HepG2 (cell line): ENCODE measurements around the gene TWNK. TPM values are rescaled to one million over a fixed set of nuclear protein-coding genes. Genes with fewer than 3 reads are reported as not detected.

Experiments
- CREB1 ChIP-seq, 2 experiments: fragments of 450-650 bp in 1 of 2; IDR thresholded peaks; 2 replicates each; pipeline ENCODE4 v1.6.1; 2016 to 2017; ENCODE audit warnings: control low read depth in 1 of 2, mild to moderate bottlenecking in 1 of 2, missing compliant biosample characterization in 1 of 2, missing genetic modification characterization in 1 of 2
- GATA4 ChIP-seq: sonication (generic); IDR thresholded peaks from 2 replicates; pipeline ENCODE4 v1.6.1; 2016; ENCODE audit warnings: antibody characterized with exemption, low read depth, borderline replicate concordance
- HNRNPH1 ChIP-seq: fragments of 200-400 bp; formaldehyde crosslinking; optimal IDR thresholded peaks from 2 replicates; pipeline ENCODE3; 2017; ENCODE audit warnings: mild to moderate bottlenecking, low read depth, low read length
- NONO ChIP-seq, 2 experiments: fragments of 450-650 bp in 1 of 2; sonication (generic) in 1 of 2; formaldehyde crosslinking in 1 of 2; IDR thresholded peaks in 1 of 2; conservative IDR thresholded peaks in 1 of 2; 2 replicates each; pipeline versions ENCODE4 v1.6.1 to v1.8.0; 2017 to 2022; ENCODE audit warnings: mild to moderate bottlenecking in 1 of 2, missing genetic modification reagents in 1 of 2, moderate library complexity in 1 of 2
- RFXAP ChIP-seq: sonication (generic); formaldehyde crosslinking; IDR thresholded peaks from 2 replicates; pipeline ENCODE4 v1.4.0; 2020; ENCODE audit warnings: missing genetic modification reagents, borderline replicate concordance
- SCMH1 ChIP-seq: sonication (generic); formaldehyde crosslinking; IDR thresholded peaks from 2 replicates; pipeline ENCODE4 v1.9.0; 2021; ENCODE audit warnings: missing genetic modification reagents, mild to moderate bottlenecking, borderline replicate concordance
- SKI ChIP-seq: fragments of 450-650 bp; IDR thresholded peaks from one replicate; pipeline ENCODE4 v1.6.1; 2018; ENCODE audit warnings: mild to moderate bottlenecking; ENCODE audit not compliant: partially characterized antibody
- SRY ChIP-seq: sonication (generic); formaldehyde crosslinking; IDR thresholded peaks from 2 replicates; pipeline ENCODE4 v1.8.0; 2022; ENCODE audit warnings: mild to moderate bottlenecking, missing genetic modification reagents
- ZEB1 ChIP-seq: IDR thresholded peaks from 2 replicates; pipeline ENCODE4 v1.6.1; 2012; ENCODE audit warnings: mild to moderate bottlenecking, low read depth, inconsistent platforms; ENCODE audit not compliant: insufficient replicate concordance
- ZNF225 ChIP-seq: sonication (generic); formaldehyde crosslinking; IDR thresholded peaks from 2 replicates; pipeline ENCODE4 v1.4.0; 2020; ENCODE audit warnings: mild to moderate bottlenecking, missing genetic modification reagents
- ZNF331 ChIP-seq: sonication (generic); formaldehyde crosslinking; IDR thresholded peaks from 2 replicates; pipeline ENCODE4 v1.4.0; 2020; ENCODE audit warnings: missing genetic modification reagents
- ZNF850 ChIP-seq: sonication (generic); formaldehyde crosslinking; conservative IDR thresholded peaks from 2 replicates; pipeline ENCODE4 v1.9.0; 2021; ENCODE audit warnings: mild to moderate bottlenecking, missing genetic modification reagents
- ZSCAN12 ChIP-seq: sonication (generic); formaldehyde crosslinking; IDR thresholded peaks from 2 replicates; pipeline ENCODE4 v1.9.0; 2021; ENCODE audit warnings: mild to moderate bottlenecking, missing genetic modification reagents
- polyA plus RNA-seq, 8 experiments: library from polyadenylated mRNA; depleted of rRNA in 3 of 8; stranded (reverse) in 7 of 8; unstranded in 1 of 8; fragments of >200 nt; fragmentation: Illumina TruSeq in 4 of 8; extraction: Trizol in 4 of 8; gene quantifications; 2 replicates each; pipeline versions ENCODE4 v1.2.1 to v1.2.3, GENCODE V29; 2011 to 2016; ENCODE audit warnings: low read depth in 4 of 8, missing spikeins in 1 of 8, mixed read lengths in 1 of 8; ENCODE audit not compliant: insufficient read depth in 1 of 8
- total RNA-seq, 5 experiments: library from RNA; depleted of rRNA; stranded (reverse); fragments of >200 nt; fragmentation: Illumina TruSeq; extraction: Trizol; gene quantifications; 2 replicates each; pipeline ENCODE4 v1.2.3, GENCODE V29; 2016; ENCODE audit warnings: low read depth in 1 of 5
- TF ChIP-seq, protein P1 (sequence below), 2 experiments: sonication (generic) in 1 of 2; formaldehyde crosslinking in 1 of 2; IDR thresholded peaks; 2 replicates each; pipeline versions ENCODE4 v1.4.0 to v1.6.1; 2016 to 2020; ENCODE audit warnings: borderline replicate concordance in 1 of 2, low read depth in 1 of 2, mild to moderate bottlenecking in 1 of 2, missing genetic modification reagents in 1 of 2
- TF ChIP-seq, protein P2 (sequence below): sonication (generic); formaldehyde crosslinking; IDR thresholded peaks from 2 replicates; pipeline ENCODE4 v1.4.0; 2020; ENCODE audit warnings: missing genetic modification reagents
- TF ChIP-seq, protein P3 (sequence below): sonication (generic); formaldehyde crosslinking; IDR thresholded peaks from 2 replicates; pipeline ENCODE4 v1.4.0; 2020; ENCODE audit warnings: missing genetic modification reagents, mild to moderate bottlenecking, borderline replicate concordance
- TF ChIP-seq, protein P4 (sequence below): sonication (generic); formaldehyde crosslinking; IDR thresholded peaks from 2 replicates; pipeline ENCODE4 v1.8.1; 2023; ENCODE audit warnings: missing genetic modification reagents, inconsistent platforms, borderline replicate concordance

The TWNK gene
- total and polyA plus RNA-seq, 2 of the 13 experiments (the other 11 are each of a cell fraction or from before 2014, with no cell fraction given) = 10.7 to 16.5 TPM

DNA sequence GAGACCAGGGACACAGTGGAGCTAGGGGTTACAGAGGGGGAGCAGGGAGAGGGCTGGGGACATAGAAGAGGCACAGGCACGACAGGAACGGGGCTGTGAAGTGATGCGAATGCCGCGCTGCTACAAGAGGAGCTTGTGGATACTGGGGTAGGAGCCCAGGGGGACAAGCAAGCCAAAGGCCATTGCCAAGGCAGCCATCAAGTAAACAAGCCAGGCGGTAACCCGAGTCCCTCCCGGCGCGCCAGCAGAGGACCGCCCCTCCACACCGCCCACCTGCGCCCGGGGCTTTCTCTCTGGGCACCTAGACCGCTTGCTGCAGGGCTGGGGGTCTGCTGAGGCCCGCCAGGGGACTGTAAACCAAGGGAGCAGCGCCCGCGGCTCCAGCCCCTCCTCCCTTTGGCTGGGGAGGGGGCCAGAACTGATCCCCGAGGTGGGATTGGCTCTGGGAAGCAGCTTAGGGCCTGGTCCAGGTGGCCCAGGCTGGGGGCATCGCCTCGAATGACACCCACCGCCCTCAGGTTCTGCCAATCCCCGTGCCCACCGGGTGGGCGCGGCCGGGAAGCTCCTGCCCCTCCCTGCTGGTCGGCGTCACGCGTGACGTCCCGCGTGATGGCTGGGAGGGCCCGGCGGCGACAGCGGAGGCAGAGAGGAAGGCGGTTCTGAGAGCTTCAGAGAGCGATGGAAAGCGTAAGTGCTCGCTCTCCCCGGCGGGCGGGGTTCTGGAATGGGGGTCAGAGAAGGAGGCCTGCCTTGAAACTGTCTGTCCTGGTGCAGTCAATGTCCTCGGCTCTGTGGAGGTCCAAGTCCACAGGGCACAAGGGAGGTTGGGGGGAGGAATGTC lies 44.7 kb downstream of the TWNK start (continued):
- TF ChIP-seq, protein P1, sequence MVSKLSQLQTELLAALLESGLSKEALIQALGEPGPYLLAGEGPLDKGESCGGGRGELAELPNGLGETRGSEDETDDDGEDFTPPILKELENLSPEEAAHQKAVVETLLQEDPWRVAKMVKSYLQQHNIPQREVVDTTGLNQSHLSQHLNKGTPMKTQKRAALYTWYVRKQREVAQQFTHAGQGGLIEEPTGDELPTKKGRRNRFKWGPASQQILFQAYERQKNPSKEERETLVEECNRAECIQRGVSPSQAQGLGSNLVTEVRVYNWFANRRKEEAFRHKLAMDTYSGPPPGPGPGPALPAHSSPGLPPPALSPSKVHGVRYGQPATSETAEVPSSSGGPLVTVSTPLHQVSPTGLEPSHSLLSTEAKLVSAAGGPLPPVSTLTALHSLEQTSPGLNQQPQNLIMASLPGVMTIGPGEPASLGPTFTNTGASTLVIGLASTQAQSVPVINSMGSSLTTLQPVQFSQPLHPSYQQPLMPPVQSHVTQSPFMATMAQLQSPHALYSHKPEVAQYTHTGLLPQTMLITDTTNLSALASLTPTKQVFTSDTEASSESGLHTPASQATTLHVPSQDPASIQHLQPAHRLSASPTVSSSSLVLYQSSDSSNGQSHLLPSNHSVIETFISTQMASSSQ (IDR thresholded peaks at IDR 0.05; ENCODE audit: low read depth) = no peak
- TF ChIP-seq, protein P1 (CRISPR knock-in tag; IDR thresholded peaks at IDR 0.05; ENCODE audit: borderline replicate concordance) = 0 out of 2 replicates have a peak, but pooled peaks have one; percentile 2
- TF ChIP-seq SKI = peak; percentile 77
- TF ChIP-seq, protein P2, sequence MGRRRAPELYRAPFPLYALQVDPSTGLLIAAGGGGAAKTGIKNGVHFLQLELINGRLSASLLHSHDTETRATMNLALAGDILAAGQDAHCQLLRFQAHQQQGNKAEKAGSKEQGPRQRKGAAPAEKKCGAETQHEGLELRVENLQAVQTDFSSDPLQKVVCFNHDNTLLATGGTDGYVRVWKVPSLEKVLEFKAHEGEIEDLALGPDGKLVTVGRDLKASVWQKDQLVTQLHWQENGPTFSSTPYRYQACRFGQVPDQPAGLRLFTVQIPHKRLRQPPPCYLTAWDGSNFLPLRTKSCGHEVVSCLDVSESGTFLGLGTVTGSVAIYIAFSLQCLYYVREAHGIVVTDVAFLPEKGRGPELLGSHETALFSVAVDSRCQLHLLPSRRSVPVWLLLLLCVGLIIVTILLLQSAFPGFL (CRISPR knock-in tag) = no peak
- TF ChIP-seq, protein P3, sequence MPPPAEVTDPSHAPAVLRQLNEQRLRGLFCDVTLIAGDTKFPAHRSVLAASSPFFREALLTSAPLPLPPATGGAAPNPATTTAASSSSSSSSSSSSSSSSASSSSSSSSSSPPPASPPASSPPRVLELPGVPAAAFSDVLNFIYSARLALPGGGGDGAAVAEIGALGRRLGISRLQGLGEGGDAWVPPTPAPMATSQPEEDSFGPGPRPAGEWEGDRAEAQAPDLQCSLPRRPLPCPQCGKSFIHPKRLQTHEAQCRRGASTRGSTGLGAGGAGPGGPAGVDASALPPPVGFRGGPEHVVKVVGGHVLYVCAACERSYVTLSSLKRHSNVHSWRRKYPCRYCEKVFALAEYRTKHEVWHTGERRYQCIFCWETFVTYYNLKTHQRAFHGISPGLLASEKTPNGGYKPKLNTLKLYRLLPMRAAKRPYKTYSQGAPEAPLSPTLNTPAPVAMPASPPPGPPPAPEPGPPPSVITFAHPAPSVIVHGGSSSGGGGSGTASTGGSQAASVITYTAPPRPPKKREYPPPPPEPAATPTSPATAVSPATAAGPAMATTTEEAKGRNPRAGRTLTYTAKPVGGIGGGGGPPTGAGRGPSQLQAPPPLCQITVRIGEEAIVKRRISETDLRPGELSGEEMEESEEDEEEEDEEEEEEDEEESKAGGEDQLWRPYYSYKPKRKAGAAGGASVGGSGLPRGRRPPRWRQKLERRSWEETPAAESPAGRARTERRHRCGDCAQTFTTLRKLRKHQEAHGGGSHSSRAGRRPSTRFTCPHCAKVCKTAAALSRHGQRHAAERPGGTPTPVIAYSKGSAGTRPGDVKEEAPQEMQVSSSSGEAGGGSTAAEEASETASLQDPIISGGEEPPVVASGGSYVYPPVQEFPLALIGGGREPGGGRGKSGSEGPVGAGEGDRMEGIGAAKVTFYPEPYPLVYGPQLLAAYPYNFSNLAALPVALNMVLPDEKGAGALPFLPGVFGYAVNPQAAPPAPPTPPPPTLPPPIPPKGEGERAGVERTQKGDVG (CRISPR knock-in tag) = no peak
- no peak for TF ChIP-seq NONO (IDR thresholded peaks at IDR 0.05)
- TF ChIP-seq NONO (CRISPR knock-in tag; conservative IDR thresholded peaks at IDR 0.05) = 0 out of 2 replicates have a peak, but pooled peaks have one; percentile 0
- TF ChIP-seq CREB1 (IDR thresholded peaks at IDR 0.05) = peak; percentile 81
- peak; percentile 63 for TF ChIP-seq CREB1 (CRISPR knock-in tag; IDR thresholded peaks at IDR 0.05)
- peak; percentile 18; the same call in 1 of the 2 replicates for TF ChIP-seq RFXAP (CRISPR knock-in tag)
- no peak; the same call in 1 of the 2 replicates for TF ChIP-seq ZNF331
- TF ChIP-seq SCMH1 (CRISPR knock-in tag) = no peak
- peak; percentile 59 for TF ChIP-seq ZEB1
- TF ChIP-seq ZSCAN12 (CRISPR knock-in tag) = no peak
- TF ChIP-seq GATA4 = no peak
- TF ChIP-seq ZNF850 (CRISPR knock-in tag) = no peak
- no peak for TF ChIP-seq SRY (CRISPR knock-in tag)
- no peak for TF ChIP-seq ZNF225
- TF ChIP-seq, protein P4, sequence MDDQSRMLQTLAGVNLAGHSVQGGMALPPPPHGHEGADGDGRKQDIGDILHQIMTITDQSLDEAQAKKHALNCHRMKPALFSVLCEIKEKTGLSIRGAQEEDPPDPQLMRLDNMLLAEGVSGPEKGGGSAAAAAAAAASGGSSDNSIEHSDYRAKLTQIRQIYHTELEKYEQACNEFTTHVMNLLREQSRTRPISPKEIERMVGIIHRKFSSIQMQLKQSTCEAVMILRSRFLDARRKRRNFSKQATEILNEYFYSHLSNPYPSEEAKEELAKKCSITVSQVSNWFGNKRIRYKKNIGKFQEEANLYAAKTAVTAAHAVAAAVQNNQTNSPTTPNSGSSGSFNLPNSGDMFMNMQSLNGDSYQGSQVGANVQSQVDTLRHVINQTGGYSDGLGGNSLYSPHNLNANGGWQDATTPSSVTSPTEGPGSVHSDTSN = no peak
- no peak for TF ChIP-seq HNRNPH1
